ENCODE data around the gene PKHD1.
A peak's percentile ranks its signal among the peaks of the same experiment; 100 is the strongest.

The PKHD1 gene

GRCh38 chr6:52123251-52123650 is 35.8 kb upstream of the PKHD1 start:
- H3K4me1 Mint-ChIP-seq = peaks cover 13% of the 10 kb centered on the region

GRCh38 chr6:52117352-52117751 is 29.9 kb upstream of the PKHD1 start:
- Mint-ChIP-seq H3K9me3 (peaks cover 5% of the 10 kb centered on the region), H3K4me1 (no peaks in the 10 kb centered on the region), H3K27ac (no peak overlapping the region), H3K36me3 (ENCODE audit: low read depth) (peaks cover under 1% of the 10 kb centered on the region), H3K27me3 (peaks cover 26% of the 10 kb centered on the region), H3K4me3 (no peak overlapping the region)
- ATAC-seq (no peak), DNase-seq (no peak)

More at GRCh38 chr6:52123251-52123650, 35.8 kb upstream of the PKHD1 start:
- Mint-ChIP-seq H3K27ac (no peak overlapping the region), H3K36me3 (ENCODE audit: low read depth) (no peaks in the 10 kb centered on the region), H3K27me3 (peaks cover 40% of the 10 kb centered on the region), H3K4me3 (no peak overlapping the region), H3K9me3 (peaks cover 5% of the 10 kb centered on the region)
- ATAC-seq (no peak), DNase-seq (no peak)

GRCh38 chr6:52116605-52116948 is 29.2 kb upstream of the PKHD1 start:
- peaks cover 30% of the 10 kb centered on the region for H3K27me3 Mint-ChIP-seq
- ATAC-seq = no peak
- H3K36me3 Mint-ChIP-seq (ENCODE audit: low read depth) = peaks cover 5% of the 10 kb centered on the region
- no peaks in the 10 kb centered on the region for H3K4me1 Mint-ChIP-seq
- no peak overlapping the region for H3K27ac Mint-ChIP-seq
- H3K9me3 Mint-ChIP-seq = peaks cover 5% of the 10 kb centered on the region
- no peak overlapping the region for H3K4me3 Mint-ChIP-seq
- no peak for DNase-seq

- H3K4me1 Mint-ChIP-seq = no peaks in the 10 kb centered on the region
- peaks cover 5% of the 10 kb centered on the region for H3K36me3 Mint-ChIP-seq (ENCODE audit: low read depth)
- DNase-seq (no peak), ATAC-seq (no peak)
- H3K4me3 Mint-ChIP-seq = no peak overlapping the region
- H3K27ac Mint-ChIP-seq = no peak overlapping the region
- H3K27me3 Mint-ChIP-seq = peaks cover 28% of the 10 kb centered on the region
- H3K9me3 Mint-ChIP-seq = peaks cover 5% of the 10 kb centered on the region
These were observed 28.6 kb upstream of the PKHD1 start for GRCh38 chr6:52115891-52116604.

GRCh38 chr6:52115145-52115741 is 27.8 kb upstream of the PKHD1 start:
- H3K4me3 Mint-ChIP-seq = no peak overlapping the region
- peaks cover 28% of the 10 kb centered on the region for H3K27me3 Mint-ChIP-seq
- H3K27ac Mint-ChIP-seq = no peak overlapping the region
- no peak for DNase-seq
- no peak for ATAC-seq
- H3K9me3 Mint-ChIP-seq = peaks cover 1% of the 10 kb centered on the region
- H3K4me1 Mint-ChIP-seq = no peaks in the 10 kb centered on the region
- H3K36me3 Mint-ChIP-seq (ENCODE audit: low read depth) = peaks cover 5% of the 10 kb centered on the region

GRCh38 chr6:52109171-52109571 is 21.8 kb upstream of the PKHD1 start:
- ATAC-seq (no peak), DNase-seq (no peak)
- H3K27ac Mint-ChIP-seq = no peak overlapping the region
- no peak overlapping the region for H3K4me3 Mint-ChIP-seq
- H3K4me1 Mint-ChIP-seq = no peaks in the 10 kb centered on the region
- H3K9me3 Mint-ChIP-seq = no peaks in the 10 kb centered on the region
- peaks cover 5% of the 10 kb centered on the region for H3K36me3 Mint-ChIP-seq (ENCODE audit: low read depth)
- peaks cover 41% of the 10 kb centered on the region for H3K27me3 Mint-ChIP-seq

- Mint-ChIP-seq H3K4me1 (no peaks in the 10 kb centered on the region), H3K36me3 (ENCODE audit: low read depth) (peaks cover 5% of the 10 kb centered on the region), H3K27ac (no peak overlapping the region), H3K27me3 (peaks cover 40% of the 10 kb centered on the region), H3K4me3 (no peak overlapping the region), H3K9me3 (no peaks in the 10 kb centered on the region)
- DNase-seq = no peak
- no peak for ATAC-seq
These were observed 20.7 kb upstream of the PKHD1 start for GRCh38 chr6:52108128-52108527.

GRCh38 chr6:52106994-52107393 is 19.6 kb upstream of the PKHD1 start:
- DNase-seq (no peak), ATAC-seq (no peak)
- peaks cover 51% of the 10 kb centered on the region for H3K27me3 Mint-ChIP-seq
- H3K27ac Mint-ChIP-seq = no peak overlapping the region
- H3K4me1 Mint-ChIP-seq = no peaks in the 10 kb centered on the region
- peaks cover 2% of the 10 kb centered on the region for H3K36me3 Mint-ChIP-seq (ENCODE audit: low read depth)
- no peak overlapping the region for H3K4me3 Mint-ChIP-seq
- no peaks in the 10 kb centered on the region for H3K9me3 Mint-ChIP-seq

- Mint-ChIP-seq H3K4me3 (no peak overlapping the region), H3K9me3 (no peaks in the 10 kb centered on the region), H3K27ac (no peak overlapping the region), H3K27me3 (peaks cover 61% of the 10 kb centered on the region), H3K4me1 (peaks cover 2% of the 10 kb centered on the region), H3K36me3 (ENCODE audit: low read depth) (no peaks in the 10 kb centered on the region)
- DNase-seq (no peak), ATAC-seq (no peak)
These were observed 17.6 kb upstream of the PKHD1 start for GRCh38 chr6:52104979-52105378.

GRCh38 chr6:52103623-52104022 is 16.2 kb upstream of the PKHD1 start:
- DNase-seq (no peak), ATAC-seq (no peak)
- no peak overlapping the region for H3K4me3 Mint-ChIP-seq
- peaks cover 8% of the 10 kb centered on the region for H3K4me1 Mint-ChIP-seq
- H3K36me3 Mint-ChIP-seq (ENCODE audit: low read depth) = no peaks in the 10 kb centered on the region
- H3K27me3 Mint-ChIP-seq = peaks cover 53% of the 10 kb centered on the region
- H3K27ac Mint-ChIP-seq = no peak overlapping the region
- H3K9me3 Mint-ChIP-seq = no peaks in the 10 kb centered on the region

- Mint-ChIP-seq H3K4me1 (peaks cover 8% of the 10 kb centered on the region), H3K9me3 (no peaks in the 10 kb centered on the region), H3K27me3 (peaks cover 51% of the 10 kb centered on the region), H3K36me3 (ENCODE audit: low read depth) (no peaks in the 10 kb centered on the region), H3K4me3 (no peak overlapping the region), H3K27ac (no peak overlapping the region)
- DNase-seq = no peak
- no peak for ATAC-seq
These were observed 15.0 kb upstream of the PKHD1 start for GRCh38 chr6:52102405-52102804.

GRCh38 chr6:52098721-52099120 is 11.3 kb upstream of the PKHD1 start:
- no peak overlapping the region for H3K27ac Mint-ChIP-seq
- peaks cover 36% of the 10 kb centered on the region for H3K27me3 Mint-ChIP-seq
- no peak overlapping the region for H3K4me3 Mint-ChIP-seq
- H3K9me3 Mint-ChIP-seq = no peaks in the 10 kb centered on the region
- DNase-seq = no peak
- peaks cover 3% of the 10 kb centered on the region for H3K36me3 Mint-ChIP-seq (ENCODE audit: low read depth)
- ATAC-seq = peak; percentile 36
- peaks cover 8% of the 10 kb centered on the region for H3K4me1 Mint-ChIP-seq

- no peak for ATAC-seq
- Mint-ChIP-seq H3K4me3 (no peak overlapping the region), H3K9me3 (no peaks in the 10 kb centered on the region), H3K36me3 (ENCODE audit: low read depth) (no peaks in the 10 kb centered on the region), H3K4me1 (peaks cover 5% of the 10 kb centered on the region), H3K27ac (no peak overlapping the region), H3K27me3 (peaks cover 6% of the 10 kb centered on the region)
- no peak for DNase-seq
These were observed 2.4 kb upstream of the PKHD1 start for GRCh38 chr6:52089758-52090348.

- Mint-ChIP-seq H3K4me1 (peaks cover 5% of the 10 kb centered on the region), H3K9me3 (no peaks in the 10 kb centered on the region), H3K27ac (no peak overlapping the region), H3K4me3 (no peak overlapping the region), H3K27me3 (peaks cover 13% of the 10 kb centered on the region), H3K36me3 (ENCODE audit: low read depth) (no peaks in the 10 kb centered on the region)
- ATAC-seq (no peak), DNase-seq (no peak)
These were observed 672 bp downstream of the PKHD1 start for GRCh38 chr6:52086741-52087140.

- Mint-ChIP-seq H3K9me3 (no peaks in the 10 kb centered on the region), H3K27me3 (peaks cover 30% of the 10 kb centered on the region), H3K4me1 (no peaks in the 10 kb centered on the region), H3K36me3 (ENCODE audit: low read depth) (no peaks in the 10 kb centered on the region), H3K4me3 (no peak overlapping the region), H3K27ac (no peak overlapping the region)
- no peak for DNase-seq
- ATAC-seq = no peak
These were observed 6.2 kb downstream of the PKHD1 start for GRCh38 chr6:52081237-52081636.

Measured in activated naive CD8-positive, alpha-beta T cell treated with anti-CD3 and anti-CD28 coated beads, Interleukin-2, amount 50 U/mL, for 24 hours (primary cell).